ENCODE data around the gene ADAD1.
A peak's percentile ranks its signal among the peaks of the same experiment; 100 is the strongest.

The ADAD1 gene

GRCh38 chr4:122456231-122457116, 77.7 kb downstream of the ADAD1 start, which contains the start of gene IL2:
TSS of gene IL2 (minus strand) at chr4:122456725. CDS start at chr4:122456440, 285 bp downstream.
- no peak for DNase-seq

- DNase-seq: peak; percentile 20
Observed at GRCh38 chr4:122458625-122459024, 79.8 kb downstream of the ADAD1 start.

- no peak for DNase-seq
Observed at GRCh38 chr4:122469457-122469856, 90.6 kb downstream of the ADAD1 start.

GRCh38 chr4:122475233-122475632, 96.4 kb downstream of the ADAD1 start:
- DNase-seq: no peak

GRCh38 chr4:122476126-122476525, 97.3 kb downstream of the ADAD1 start:
- no peak for DNase-seq

- no peak for DNase-seq
Observed at GRCh38 chr4:122476745-122477144, 97.9 kb downstream of the ADAD1 start.

Measured in activated CD4-positive, alpha-beta T cell treated with anti-CD3 and anti-CD28 coated beads, Interleukin-2, amount 50 U/mL, for 1 hour (primary cell).